ENCODE data around the gene PDE6B.

- no peak for TF ChIP-seq POLR2AphosphoS5 (IDR thresholded peaks at IDR 0.05)
- TF ChIP-seq, protein P1, sequence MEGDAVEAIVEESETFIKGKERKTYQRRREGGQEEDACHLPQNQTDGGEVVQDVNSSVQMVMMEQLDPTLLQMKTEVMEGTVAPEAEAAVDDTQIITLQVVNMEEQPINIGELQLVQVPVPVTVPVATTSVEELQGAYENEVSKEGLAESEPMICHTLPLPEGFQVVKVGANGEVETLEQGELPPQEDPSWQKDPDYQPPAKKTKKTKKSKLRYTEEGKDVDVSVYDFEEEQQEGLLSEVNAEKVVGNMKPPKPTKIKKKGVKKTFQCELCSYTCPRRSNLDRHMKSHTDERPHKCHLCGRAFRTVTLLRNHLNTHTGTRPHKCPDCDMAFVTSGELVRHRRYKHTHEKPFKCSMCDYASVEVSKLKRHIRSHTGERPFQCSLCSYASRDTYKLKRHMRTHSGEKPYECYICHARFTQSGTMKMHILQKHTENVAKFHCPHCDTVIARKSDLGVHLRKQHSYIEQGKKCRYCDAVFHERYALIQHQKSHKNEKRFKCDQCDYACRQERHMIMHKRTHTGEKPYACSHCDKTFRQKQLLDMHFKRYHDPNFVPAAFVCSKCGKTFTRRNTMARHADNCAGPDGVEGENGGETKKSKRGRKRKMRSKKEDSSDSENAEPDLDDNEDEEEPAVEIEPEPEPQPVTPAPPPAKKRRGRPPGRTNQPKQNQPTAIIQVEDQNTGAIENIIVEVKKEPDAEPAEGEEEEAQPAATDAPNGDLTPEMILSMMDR (IDR thresholded peaks at IDR 0.05), result no peak
Observed at GRCh38 chr4:689723-690122, 64.3 kb downstream of the PDE6B start.

Measured in upper lobe of left lung (tissue), 4 donors.